ENCODE measurements around the gene FOXE1. TPM values are rescaled to one million over a fixed set of nuclear protein-coding genes. Genes with fewer than 3 reads are reported as not detected.

FOXE1 gene
- total and polyA plus RNA-seq, 2 experiments from 2014 or later: 0.45 TPM; not detected in 1

DNA sequence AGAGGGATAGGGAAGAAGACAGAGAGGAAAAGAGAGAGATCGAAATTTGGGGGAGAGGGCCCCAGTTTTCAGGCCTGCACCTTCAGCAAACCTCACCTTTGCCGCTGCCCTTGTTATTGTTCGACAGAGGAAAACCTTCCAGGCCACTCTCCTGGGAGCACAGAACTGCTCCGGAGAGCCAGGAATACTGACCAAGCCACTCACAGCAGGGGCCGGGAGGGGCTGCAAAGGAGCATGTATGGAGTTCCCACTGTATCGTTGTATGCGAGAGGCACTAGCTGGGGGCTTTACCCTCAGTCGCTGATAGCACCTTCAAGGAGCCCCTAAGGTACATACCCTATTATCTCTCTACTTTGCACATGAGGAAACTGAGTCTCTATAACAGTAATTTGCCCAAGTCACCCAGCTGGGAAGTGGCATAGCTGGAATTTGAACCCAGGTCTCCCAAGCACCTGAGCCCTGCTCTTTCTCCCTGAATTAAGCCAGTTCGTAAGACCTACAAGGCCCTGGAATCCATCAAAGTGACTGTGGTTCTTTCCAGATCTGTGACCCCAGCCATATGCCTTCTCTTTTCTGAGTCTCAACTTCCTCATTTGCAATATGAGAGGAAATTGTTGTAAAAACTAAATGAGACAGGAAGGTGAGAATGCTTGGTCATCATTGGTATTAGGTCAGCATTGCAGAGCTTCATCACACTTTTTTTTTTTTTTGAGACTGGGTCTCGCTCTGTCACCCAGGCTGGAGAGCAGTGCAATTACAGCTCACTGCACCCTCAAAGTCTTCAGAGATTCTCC, 21.0 kb upstream of the FOXE1 start (continued):
- TF ChIP-seq, protein P1, sequence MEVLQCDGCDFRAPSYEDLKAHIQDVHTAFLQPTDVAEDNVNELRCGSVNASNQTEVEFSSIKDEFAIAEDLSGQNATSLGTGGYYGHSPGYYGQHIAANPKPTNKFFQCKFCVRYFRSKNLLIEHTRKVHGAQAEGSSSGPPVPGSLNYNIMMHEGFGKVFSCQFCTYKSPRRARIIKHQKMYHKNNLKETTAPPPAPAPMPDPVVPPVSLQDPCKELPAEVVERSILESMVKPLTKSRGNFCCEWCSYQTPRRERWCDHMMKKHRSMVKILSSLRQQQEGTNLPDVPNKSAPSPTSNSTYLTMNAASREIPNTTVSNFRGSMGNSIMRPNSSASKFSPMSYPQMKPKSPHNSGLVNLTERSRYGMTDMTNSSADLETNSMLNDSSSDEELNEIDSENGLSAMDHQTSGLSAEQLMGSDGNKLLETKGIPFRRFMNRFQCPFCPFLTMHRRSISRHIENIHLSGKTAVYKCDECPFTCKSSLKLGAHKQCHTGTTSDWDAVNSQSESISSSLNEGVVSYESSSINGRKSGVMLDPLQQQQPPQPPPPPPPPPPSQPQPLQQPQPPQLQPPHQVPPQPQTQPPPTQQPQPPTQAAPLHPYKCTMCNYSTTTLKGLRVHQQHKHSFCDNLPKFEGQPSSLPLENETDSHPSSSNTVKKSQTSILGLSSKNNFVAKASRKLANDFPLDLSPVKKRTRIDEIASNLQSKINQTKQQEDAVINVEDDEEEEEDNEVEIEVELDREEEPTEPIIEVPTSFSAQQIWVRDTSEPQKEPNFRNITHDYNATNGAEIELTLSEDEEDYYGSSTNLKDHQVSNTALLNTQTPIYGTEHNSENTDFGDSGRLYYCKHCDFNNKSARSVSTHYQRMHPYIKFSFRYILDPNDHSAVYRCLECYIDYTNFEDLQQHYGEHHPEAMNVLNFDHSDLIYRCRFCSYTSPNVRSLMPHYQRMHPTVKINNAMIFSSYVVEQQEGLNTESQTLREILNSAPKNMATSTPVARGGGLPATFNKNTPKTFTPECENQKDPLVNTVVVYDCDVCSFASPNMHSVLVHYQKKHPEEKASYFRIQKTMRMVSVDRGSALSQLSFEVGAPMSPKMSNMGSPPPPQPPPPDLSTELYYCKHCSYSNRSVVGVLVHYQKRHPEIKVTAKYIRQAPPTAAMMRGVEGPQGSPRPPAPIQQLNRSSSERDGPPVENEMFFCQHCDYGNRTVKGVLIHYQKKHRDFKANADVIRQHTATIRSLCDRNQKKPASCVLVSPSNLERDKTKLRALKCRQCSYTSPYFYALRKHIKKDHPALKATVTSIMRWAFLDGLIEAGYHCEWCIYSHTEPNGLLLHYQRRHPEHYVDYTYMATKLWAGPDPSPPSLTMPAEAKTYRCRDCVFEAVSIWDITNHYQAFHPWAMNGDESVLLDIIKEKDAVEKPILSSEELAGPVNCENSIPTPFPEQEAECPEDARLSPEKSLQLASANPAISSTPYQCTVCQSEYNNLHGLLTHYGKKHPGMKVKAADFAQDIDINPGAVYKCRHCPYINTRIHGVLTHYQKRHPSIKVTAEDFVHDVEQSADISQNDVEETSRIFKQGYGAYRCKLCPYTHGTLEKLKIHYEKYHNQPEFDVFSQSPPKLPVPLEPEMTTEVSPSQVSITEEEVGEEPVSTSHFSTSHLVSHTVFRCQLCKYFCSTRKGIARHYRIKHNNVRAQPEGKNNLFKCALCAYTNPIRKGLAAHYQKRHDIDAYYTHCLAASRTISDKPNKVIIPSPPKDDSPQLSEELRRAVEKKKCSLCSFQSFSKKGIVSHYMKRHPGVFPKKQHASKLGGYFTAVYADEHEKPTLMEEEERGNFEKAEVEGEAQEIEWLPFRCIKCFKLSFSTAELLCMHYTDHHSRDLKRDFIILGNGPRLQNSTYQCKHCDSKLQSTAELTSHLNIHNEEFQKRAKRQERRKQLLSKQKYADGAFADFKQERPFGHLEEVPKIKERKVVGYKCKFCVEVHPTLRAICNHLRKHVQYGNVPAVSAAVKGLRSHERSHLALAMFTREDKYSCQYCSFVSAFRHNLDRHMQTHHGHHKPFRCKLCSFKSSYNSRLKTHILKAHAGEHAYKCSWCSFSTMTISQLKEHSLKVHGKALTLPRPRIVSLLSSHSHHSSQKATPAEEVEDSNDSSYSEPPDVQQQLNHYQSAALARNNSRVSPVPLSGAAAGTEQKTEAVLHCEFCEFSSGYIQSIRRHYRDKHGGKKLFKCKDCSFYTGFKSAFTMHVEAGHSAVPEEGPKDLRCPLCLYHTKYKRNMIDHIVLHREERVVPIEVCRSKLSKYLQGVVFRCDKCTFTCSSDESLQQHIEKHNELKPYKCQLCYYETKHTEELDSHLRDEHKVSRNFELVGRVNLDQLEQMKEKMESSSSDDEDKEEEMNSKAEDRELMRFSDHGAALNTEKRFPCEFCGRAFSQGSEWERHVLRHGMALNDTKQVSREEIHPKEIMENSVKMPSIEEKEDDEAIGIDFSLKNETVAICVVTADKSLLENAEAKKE (CRISPR knock-in tag; IDR thresholded peaks at IDR 0.05): no peak
- TF ChIP-seq ZNF331 (CRISPR knock-in tag; IDR thresholded peaks at IDR 0.05; ENCODE audit: low read depth): no peak
- no peak for TF ChIP-seq NANOG (IDR thresholded peaks at IDR 0.05; ENCODE audit: borderline replicate concordance)
- TF ChIP-seq STAT1 (IDR thresholded peaks at IDR 0.05; ENCODE audit: unreplicated experiment): no peak
- TF ChIP-seq, protein P2, sequence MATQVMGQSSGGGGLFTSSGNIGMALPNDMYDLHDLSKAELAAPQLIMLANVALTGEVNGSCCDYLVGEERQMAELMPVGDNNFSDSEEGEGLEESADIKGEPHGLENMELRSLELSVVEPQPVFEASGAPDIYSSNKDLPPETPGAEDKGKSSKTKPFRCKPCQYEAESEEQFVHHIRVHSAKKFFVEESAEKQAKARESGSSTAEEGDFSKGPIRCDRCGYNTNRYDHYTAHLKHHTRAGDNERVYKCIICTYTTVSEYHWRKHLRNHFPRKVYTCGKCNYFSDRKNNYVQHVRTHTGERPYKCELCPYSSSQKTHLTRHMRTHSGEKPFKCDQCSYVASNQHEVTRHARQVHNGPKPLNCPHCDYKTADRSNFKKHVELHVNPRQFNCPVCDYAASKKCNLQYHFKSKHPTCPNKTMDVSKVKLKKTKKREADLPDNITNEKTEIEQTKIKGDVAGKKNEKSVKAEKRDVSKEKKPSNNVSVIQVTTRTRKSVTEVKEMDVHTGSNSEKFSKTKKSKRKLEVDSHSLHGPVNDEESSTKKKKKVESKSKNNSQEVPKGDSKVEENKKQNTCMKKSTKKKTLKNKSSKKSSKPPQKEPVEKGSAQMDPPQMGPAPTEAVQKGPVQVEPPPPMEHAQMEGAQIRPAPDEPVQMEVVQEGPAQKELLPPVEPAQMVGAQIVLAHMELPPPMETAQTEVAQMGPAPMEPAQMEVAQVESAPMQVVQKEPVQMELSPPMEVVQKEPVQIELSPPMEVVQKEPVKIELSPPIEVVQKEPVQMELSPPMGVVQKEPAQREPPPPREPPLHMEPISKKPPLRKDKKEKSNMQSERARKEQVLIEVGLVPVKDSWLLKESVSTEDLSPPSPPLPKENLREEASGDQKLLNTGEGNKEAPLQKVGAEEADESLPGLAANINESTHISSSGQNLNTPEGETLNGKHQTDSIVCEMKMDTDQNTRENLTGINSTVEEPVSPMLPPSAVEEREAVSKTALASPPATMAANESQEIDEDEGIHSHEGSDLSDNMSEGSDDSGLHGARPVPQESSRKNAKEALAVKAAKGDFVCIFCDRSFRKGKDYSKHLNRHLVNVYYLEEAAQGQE (IDR thresholded peaks at IDR 0.05; ENCODE audit: unreplicated experiment): no peak
